ENCODE data around the gene NKX1-2. TPM values are rescaled to one million over a fixed set of nuclear protein-coding genes. Genes with fewer than 3 reads are reported as not detected.

Gene NKX1-2
- total RNA-seq, 2 experiments from 2014 or later = not detected

GRCh38 chr10:124416733-124417132 lies 33.1 kb downstream of the NKX1-2 start:
- Mint-ChIP-seq H3K4me1 (peaks cover 12% of the 10 kb centered on the region), H3K9me3 (no peaks in the 10 kb centered on the region), H3K4me3 (no peak overlapping the region), H3K27ac (no peak overlapping the region), H3K36me3 (ENCODE audit: low read depth) (peaks cover 3% of the 10 kb centered on the region), H3K27me3 (no peaks in the 10 kb centered on the region)
- no peak for DNase-seq
- ChIA-PET CTCF (interaction anchor here (3.0 to 3.1 kb wide), 2 partner anchors 13 to 27 kb away, joined by 10 to 17 read pairs; no protein-coding TSS in a partner anchor), POLR2A (interaction anchor here (3.9 kb wide), 1 partner anchor 44 kb away, joined by 24 read pairs; the partner anchor contains the start of gene LHPP)

- H3K27ac Mint-ChIP-seq = no peak overlapping the region
- POLR2A ChIA-PET = interaction anchor here (1.5 kb wide), 1 partner anchor 12 kb away, joined by 4 read pairs; no protein-coding TSS in a partner anchor
- H3K27me3 Mint-ChIP-seq = no peaks in the 10 kb centered on the region
- no peaks in the 10 kb centered on the region for H3K9me3 Mint-ChIP-seq
- H3K36me3 Mint-ChIP-seq (ENCODE audit: low read depth) = peaks cover 3% of the 10 kb centered on the region
- peaks cover 12% of the 10 kb centered on the region for H3K4me1 Mint-ChIP-seq
- CTCF ChIA-PET = interaction anchor here (0.9 to 3.1 kb wide), 4 partner anchors 11 to 26 kb away, joined by 3 to 16 read pairs (median 6); no protein-coding TSS in a partner anchor
- no peak overlapping the region for H3K4me3 Mint-ChIP-seq
- DNase-seq = no peak
These were observed 34.6 kb downstream of the NKX1-2 start for GRCh38 chr10:124415210-124415609.

DNA sequence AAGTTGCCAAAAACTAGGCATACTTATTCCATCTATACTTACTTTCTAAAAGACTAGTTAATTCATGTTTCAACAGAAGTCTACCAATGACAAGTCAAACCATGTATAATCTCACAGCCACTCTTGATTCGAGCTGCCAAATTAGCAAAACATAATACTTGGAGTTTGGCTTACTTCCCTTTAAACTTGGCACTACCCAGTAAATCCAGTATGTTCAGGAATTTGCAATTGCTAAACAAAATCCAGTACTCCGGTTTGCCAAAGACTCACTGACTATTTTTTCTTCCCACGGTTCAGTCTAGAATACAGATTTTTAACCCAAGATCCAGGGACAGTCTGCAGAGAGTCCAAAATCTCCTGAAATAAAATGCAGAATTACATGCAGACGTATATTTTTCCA lies 35.8 kb downstream of the NKX1-2 start:
- no peak overlapping the region for H3K4me3 Mint-ChIP-seq
- no peak overlapping the region for H3K27ac Mint-ChIP-seq

GRCh38 chr10:124409696-124410095 lies 40.1 kb downstream of the NKX1-2 start:
- Mint-ChIP-seq H3K4me3 (no peak overlapping the region), H3K36me3 (ENCODE audit: low read depth) (peaks cover 7% of the 10 kb centered on the region), H3K4me1 (no peaks in the 10 kb centered on the region), H3K9me3 (no peaks in the 10 kb centered on the region), H3K27ac (no peak overlapping the region), H3K27me3 (no peaks in the 10 kb centered on the region)
- ChIA-PET POLR2A (no interaction called here), CTCF (interaction anchor here (0.5 to 2.7 kb wide), 3 partner anchors 20 to 52 kb away, joined by 3 to 10 read pairs (median 3); partner anchors contain the start of gene LHPP)
- DNase-seq = no peak

More for the DNA sequence above, 35.8 kb downstream of the NKX1-2 start:
- H3K27me3 Mint-ChIP-seq = no peaks in the 10 kb centered on the region
- DNase-seq = no peak
- peaks cover 9% of the 10 kb centered on the region for H3K4me1 Mint-ChIP-seq
- ChIA-PET POLR2A (interaction anchor here (1.5 kb wide), 1 partner anchor 10 kb away, joined by 4 read pairs; no protein-coding TSS in a partner anchor), CTCF (interaction anchor here (1.0 to 3.1 kb wide), 3 partner anchors 10 to 419 kb away, joined by 3 to 17 read pairs (median 16); no protein-coding TSS in a partner anchor)
- peaks cover 3% of the 10 kb centered on the region for H3K36me3 Mint-ChIP-seq (ENCODE audit: low read depth)
- H3K9me3 Mint-ChIP-seq = no peaks in the 10 kb centered on the region

- no peaks in the 10 kb centered on the region for H3K9me3 Mint-ChIP-seq
- H3K36me3 Mint-ChIP-seq (ENCODE audit: low read depth) = peaks cover 11% of the 10 kb centered on the region
- ChIA-PET POLR2A (no interaction called here), CTCF (interaction anchor here (1.0 to 2.7 kb wide), 2 partner anchors 19 to 21 kb away, joined by 3 to 10 read pairs; no protein-coding TSS in a partner anchor)
- H3K4me3 Mint-ChIP-seq = no peak overlapping the region
- H3K27me3 Mint-ChIP-seq = no peaks in the 10 kb centered on the region
- H3K4me1 Mint-ChIP-seq = peaks cover 7% of the 10 kb centered on the region
- no peak overlapping the region for H3K27ac Mint-ChIP-seq
- DNase-seq = no peak
These were observed 41.5 kb downstream of the NKX1-2 start for GRCh38 chr10:124408357-124408756.

- peaks cover 12% of the 10 kb centered on the region for H3K36me3 Mint-ChIP-seq (ENCODE audit: low read depth)
- ChIA-PET POLR2A (no interaction called here), CTCF (interaction anchor here (1.0 kb wide), 1 partner anchor 20 kb away, joined by 3 read pairs; no protein-coding TSS in a partner anchor)
- H3K4me1 Mint-ChIP-seq = peaks cover 9% of the 10 kb centered on the region
- H3K9me3 Mint-ChIP-seq = no peaks in the 10 kb centered on the region
- H3K4me3 Mint-ChIP-seq = no peak overlapping the region
- H3K27ac Mint-ChIP-seq = no peak overlapping the region
- no peak for DNase-seq
- H3K27me3 Mint-ChIP-seq = no peaks in the 10 kb centered on the region
These were observed 42.4 kb downstream of the NKX1-2 start for GRCh38 chr10:124407456-124407855.

- no peak overlapping the region for H3K4me3 Mint-ChIP-seq
- CTCF ChIA-PET = interaction anchor here (0.5 to 2.9 kb wide), 24 partner anchors 9 to 486 kb away, joined by 3 to 32 read pairs (median 4); partner anchors contain the start of genes LHPP and OAT
- no peaks in the 10 kb centered on the region for H3K27me3 Mint-ChIP-seq
- H3K36me3 Mint-ChIP-seq (ENCODE audit: low read depth) = peaks cover 20% of the 10 kb centered on the region
- no peaks in the 10 kb centered on the region for H3K9me3 Mint-ChIP-seq
- H3K27ac Mint-ChIP-seq = peak overlapping the region; percentile 55
- DNase-seq = peak; percentile 36
- H3K4me1 Mint-ChIP-seq = peaks cover 9% of the 10 kb centered on the region
- POLR2A ChIA-PET = interaction anchor here (1.2 to 1.4 kb wide), 3 partner anchors 9 to 58 kb away, joined by 4 to 6 read pairs (median 4); partner anchors contain the start of gene LHPP
These were observed 46.3 kb downstream of the NKX1-2 start for GRCh38 chr10:124403548-124403947.

DNA sequence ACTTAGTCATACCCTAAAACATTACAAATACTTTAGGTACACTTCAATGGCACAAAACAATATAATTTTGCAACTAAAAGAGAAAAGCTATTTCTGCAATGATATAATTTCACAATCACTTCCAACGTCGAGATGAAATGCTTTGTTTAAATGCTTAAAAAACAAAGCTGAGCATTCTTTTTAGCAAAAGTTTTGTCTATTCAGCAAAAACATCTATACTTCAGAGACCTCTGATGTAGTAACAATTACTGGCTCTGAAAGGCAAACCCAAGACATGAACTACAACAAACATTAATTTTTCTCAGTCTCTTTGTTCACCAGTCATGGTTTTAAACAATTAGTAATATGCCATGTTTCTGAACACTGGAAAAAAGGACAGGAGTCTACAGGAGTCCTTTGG lies 47.6 kb downstream of the NKX1-2 start:
- DNase-seq = no peak
- no peak overlapping the region for H3K27ac Mint-ChIP-seq
- CTCF ChIA-PET = interaction anchor here (5.5 kb wide), 1 partner anchor 13 kb away, joined by 38 read pairs; no protein-coding TSS in a partner anchor
- peaks cover 16% of the 10 kb centered on the region for H3K36me3 Mint-ChIP-seq (ENCODE audit: low read depth)
- peaks cover 9% of the 10 kb centered on the region for H3K4me1 Mint-ChIP-seq
- no peak overlapping the region for H3K4me3 Mint-ChIP-seq
- POLR2A ChIA-PET = no interaction called here
- H3K9me3 Mint-ChIP-seq = no peaks in the 10 kb centered on the region
- no peaks in the 10 kb centered on the region for H3K27me3 Mint-ChIP-seq

GRCh38 chr10:124401633-124402032 lies 48.2 kb downstream of the NKX1-2 start:
- H3K9me3 Mint-ChIP-seq = no peaks in the 10 kb centered on the region
- peaks cover 16% of the 10 kb centered on the region for H3K36me3 Mint-ChIP-seq (ENCODE audit: low read depth)
- H3K27me3 Mint-ChIP-seq = no peaks in the 10 kb centered on the region
- ChIA-PET CTCF (interaction anchor here (5.5 kb wide), 1 partner anchor 12 kb away, joined by 38 read pairs; no protein-coding TSS in a partner anchor), POLR2A (no interaction called here)
- H3K4me3 Mint-ChIP-seq = no peak overlapping the region
- H3K27ac Mint-ChIP-seq = no peak overlapping the region
- peaks cover 9% of the 10 kb centered on the region for H3K4me1 Mint-ChIP-seq
- DNase-seq = no peak

Other genes starting within 250 kb of the NKX1-2 start
- gene OAT, start 31.1 kb downstream of the NKX1-2 start, total RNA-seq = 10 to 100 TPM; 20.7 to 21.3 TPM
- 10 to 100 TPM; 17.6 to 20.7 TPM for gene LHPP, start 11.8 kb upstream of the NKX1-2 start, total RNA-seq

Measured in activated CD4-positive, alpha-beta memory T cell treated with anti-CD3 and anti-CD28 coated beads, Interleukin-2, amount 10 ng/mL, durations not matched to agents 7 days and 5 days (primary cell).